Measurements from ENCODE around the gene ZNF746.
A peak's percentile ranks its signal among the peaks of the same experiment; 100 is the strongest.
"Not testable (repeated sequence)": the region's sequence is repeated elsewhere in the genome, so short reads cannot be mapped to it uniquely, and the experiment has no call there.

ZNF746 gene

GRCh38 chr7:149497467-149498261 lies at the start of gene ZNF746:
ZNF746 (minus strand) TSS chr7:149497809; CDS start chr7:149497536, 273 bp downstream.
- peak; percentile 77 for DNase-seq (ENCODE audit: low spot score)

GRCh38 chr7:149547126-149547525 lies 49.5 kb upstream of the ZNF746 start:
- no peak for DNase-seq (ENCODE audit: low spot score)

GRCh38 chr7:149546331-149546730 lies 48.7 kb upstream of the ZNF746 start:
- no peak for DNase-seq (ENCODE audit: low spot score)

GRCh38 chr7:149544028-149544427 lies 46.4 kb upstream of the ZNF746 start:
- DNase-seq (ENCODE audit: low spot score), result no peak

- DNase-seq (ENCODE audit: low spot score), result no peak
Measured at GRCh38 chr7:149532654-149533053, 35.0 kb upstream of the ZNF746 start.

- DNase-seq (ENCODE audit: low spot score), result no peak
Measured at GRCh38 chr7:149529136-149529718, 31.6 kb upstream of the ZNF746 start.

- DNase-seq (ENCODE audit: low spot score), result no peak
Measured at GRCh38 chr7:149527414-149527813, 29.8 kb upstream of the ZNF746 start.

- no peak for DNase-seq (ENCODE audit: low spot score)
Measured at GRCh38 chr7:149525280-149525679, 27.7 kb upstream of the ZNF746 start.

- no peak for DNase-seq (ENCODE audit: low spot score)
Measured at GRCh38 chr7:149524394-149524793, 26.8 kb upstream of the ZNF746 start.

- no peak for DNase-seq (ENCODE audit: low spot score)
Measured at GRCh38 chr7:149510248-149510647, 12.6 kb upstream of the ZNF746 start.

GRCh38 chr7:149509774-149510173 lies 12.2 kb upstream of the ZNF746 start:
- no peak for DNase-seq (ENCODE audit: low spot score)

GRCh38 chr7:149505551-149505950 lies 7.9 kb upstream of the ZNF746 start:
- DNase-seq (ENCODE audit: low spot score), result no peak

- DNase-seq (ENCODE audit: low spot score), result no peak
Measured at GRCh38 chr7:149501651-149502050, 4.0 kb upstream of the ZNF746 start.

GRCh38 chr7:149500910-149501309 lies 3.3 kb upstream of the ZNF746 start:
- DNase-seq (ENCODE audit: low spot score), result no peak

GRCh38 chr7:149500201-149500600 lies 2.6 kb upstream of the ZNF746 start:
- no peak for DNase-seq (ENCODE audit: low spot score)

GRCh38 chr7:149498811-149499210 lies 1.2 kb upstream of the ZNF746 start:
- no peak for DNase-seq (ENCODE audit: low spot score)

- peak; percentile 41 for DNase-seq (ENCODE audit: low spot score)
Measured at GRCh38 chr7:149496642-149497391, 792 bp downstream of the ZNF746 start.

GRCh38 chr7:149495785-149496641 lies 1.6 kb downstream of the ZNF746 start:
- DNase-seq (ENCODE audit: low spot score), result no peak

- no peak for DNase-seq (ENCODE audit: low spot score)
Measured at GRCh38 chr7:149494738-149495368, 2.8 kb downstream of the ZNF746 start.

GRCh38 chr7:149493975-149494374 lies 3.6 kb downstream of the ZNF746 start:
- not testable (repeated sequence) for DNase-seq (ENCODE audit: low spot score)

GRCh38 chr7:149493366-149493765 lies 4.2 kb downstream of the ZNF746 start:
- DNase-seq (ENCODE audit: low spot score), result no peak

Measured in CD4-positive, alpha-beta T cell treated with Interleukin-6 at 100 ng/mL for 8 hours (primary cell).